MM.1S (cell line): ENCODE data around the gene DSCAML1.

Experiments
- DNase-seq: peaks from one replicate; pipeline ENCODE4 v3.0.0-alpha.2; 2015
- H2AFZ ChIP-seq: fragments of 300-600 bp; sonication (generic); 2 replicates; pipeline ENCODE4 v1.6.0; 2016; ENCODE audit warnings: antibody characterized with exemption, low read length
- H3F3A ChIP-seq: fragments of 300-600 bp; sonication (generic); 2 replicates; pipeline ENCODE4 v1.6.1; 2016; ENCODE audit warnings: mild to moderate bottlenecking, antibody characterized with exemption, low read length, moderate library complexity, mixed read lengths; ENCODE audit not compliant: insufficient read depth
- H3K27ac ChIP-seq: fragments of 300-600 bp; sonication (generic); 2 replicates; pipeline ENCODE4 v1.5.1; 2016; ENCODE audit warnings: mild to moderate bottlenecking, low read length
- H3K27me3 ChIP-seq: fragments of 300-600 bp; sonication (generic); replicated peaks from 2 replicates; pipeline ENCODE4 v1.6.0; 2016; ENCODE audit warnings: low read length; ENCODE audit not compliant: insufficient read depth
- H3K36me3 ChIP-seq: fragments of 300-600 bp; sonication (generic); replicated peaks from 2 replicates; pipeline ENCODE4 v1.6.1; 2016; ENCODE audit warnings: mild to moderate bottlenecking, low read length, mixed read lengths; ENCODE audit not compliant: insufficient read depth
- H3K4me1 ChIP-seq: fragments of 300-600 bp; sonication (generic); 2 replicates; pipeline ENCODE4 v1.6.1; 2016; ENCODE audit warnings: low read length, mixed read lengths
- H3K4me2 ChIP-seq: fragments of 300-600 bp; sonication (generic); 2 replicates; pipeline ENCODE4 v1.6.0; 2016; ENCODE audit warnings: low read depth, low read length
- H3K4me3 ChIP-seq: fragments of 300-600 bp; sonication (generic); 2 replicates; pipeline ENCODE4 v1.5.1; 2016; ENCODE audit warnings: low read length, mixed read lengths
- H3K79me2 ChIP-seq: fragments of 300-600 bp; sonication (generic); 2 replicates; pipeline ENCODE4 v1.6.1; 2016; ENCODE audit warnings: mixed run types, low read length, mixed read lengths
- H3K9ac ChIP-seq: fragments of 300-600 bp; sonication (generic); 2 replicates; pipeline ENCODE4 v1.6.1; 2016; ENCODE audit warnings: low read length, mixed read lengths
- H3K9me2 ChIP-seq: fragments of 300-600 bp; sonication (generic); replicated peaks from 2 replicates; pipeline ENCODE4 v1.6.1; 2016; ENCODE audit warnings: mild to moderate bottlenecking, low read length, mixed read lengths; ENCODE audit not compliant: insufficient read depth
- H3K9me3 ChIP-seq: fragments of 300-600 bp; sonication (generic); replicated peaks from 2 replicates; pipeline ENCODE4 v1.6.1; 2016; ENCODE audit warnings: mild to moderate bottlenecking, low read length, mixed read lengths; ENCODE audit not compliant: insufficient read depth
- H4K20me1 ChIP-seq: fragments of 300-600 bp; sonication (generic); 2 replicates; pipeline ENCODE4 v1.6.1; 2016; ENCODE audit warnings: mild to moderate bottlenecking, low read length, moderate library complexity, mixed read lengths; ENCODE audit not compliant: insufficient read depth
- EZH2 ChIP-seq: fragments of 300-600 bp; sonication (generic); optimal IDR thresholded peaks from 2 replicates; pipeline ENCODE3; 2017; ENCODE audit warnings: low read depth, mild to moderate bottlenecking, antibody characterized with exemption, low read length, mixed read lengths
- EZH2phosphoT487 ChIP-seq: fragments of 300-600 bp; sonication (generic); IDR thresholded peaks from 2 replicates; pipeline ENCODE4 v1.6.1; 2018; ENCODE audit warnings: antibody characterized with exemption, low read length
- TF ChIP-seq, protein P1 (sequence below): fragments of 300-600 bp; sonication (generic); IDR thresholded peaks from 2 replicates; pipeline ENCODE4 v1.5.1; 2016; ENCODE audit warnings: antibody characterized with exemption, low read length, mixed read lengths

The DSCAML1 gene

DNA sequence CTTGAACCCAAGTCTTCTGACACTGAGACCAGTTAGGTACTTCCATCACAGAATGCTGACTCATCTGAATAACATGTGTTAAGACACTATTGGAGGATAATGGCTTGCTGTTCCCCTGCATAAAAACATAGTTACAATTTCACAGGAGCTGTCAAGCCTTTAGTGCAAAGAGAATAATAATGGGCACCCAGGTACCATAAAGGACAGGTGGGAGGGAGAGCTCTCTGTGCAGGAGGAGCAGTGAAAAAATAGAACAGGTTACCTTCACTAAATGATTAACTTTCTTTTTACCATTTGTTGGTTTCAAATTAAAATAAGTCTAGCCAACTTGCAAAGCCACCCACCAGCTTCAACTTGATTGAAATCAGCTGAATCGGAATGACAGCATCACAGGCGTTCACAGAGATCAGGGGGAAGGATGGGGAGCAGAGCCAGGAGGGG, 173.2 kb downstream of the DSCAML1 start:
- TF ChIP-seq EZH2 (no peak), EZH2phosphoT487 (no peak)
- TF ChIP-seq, protein P1, sequence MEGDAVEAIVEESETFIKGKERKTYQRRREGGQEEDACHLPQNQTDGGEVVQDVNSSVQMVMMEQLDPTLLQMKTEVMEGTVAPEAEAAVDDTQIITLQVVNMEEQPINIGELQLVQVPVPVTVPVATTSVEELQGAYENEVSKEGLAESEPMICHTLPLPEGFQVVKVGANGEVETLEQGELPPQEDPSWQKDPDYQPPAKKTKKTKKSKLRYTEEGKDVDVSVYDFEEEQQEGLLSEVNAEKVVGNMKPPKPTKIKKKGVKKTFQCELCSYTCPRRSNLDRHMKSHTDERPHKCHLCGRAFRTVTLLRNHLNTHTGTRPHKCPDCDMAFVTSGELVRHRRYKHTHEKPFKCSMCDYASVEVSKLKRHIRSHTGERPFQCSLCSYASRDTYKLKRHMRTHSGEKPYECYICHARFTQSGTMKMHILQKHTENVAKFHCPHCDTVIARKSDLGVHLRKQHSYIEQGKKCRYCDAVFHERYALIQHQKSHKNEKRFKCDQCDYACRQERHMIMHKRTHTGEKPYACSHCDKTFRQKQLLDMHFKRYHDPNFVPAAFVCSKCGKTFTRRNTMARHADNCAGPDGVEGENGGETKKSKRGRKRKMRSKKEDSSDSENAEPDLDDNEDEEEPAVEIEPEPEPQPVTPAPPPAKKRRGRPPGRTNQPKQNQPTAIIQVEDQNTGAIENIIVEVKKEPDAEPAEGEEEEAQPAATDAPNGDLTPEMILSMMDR: no peak
- Histone ChIP-seq H3K4me1 (no peaks in the 10 kb centered on the region), H3K9ac (no peak overlapping the region), H4K20me1 (no peaks in the 10 kb centered on the region), H3K27me3 (peaks cover 47% of the 10 kb centered on the region), H3K4me3 (no peak overlapping the region), H3K4me2 (no peak overlapping the region), H3K79me2 (no peaks in the 10 kb centered on the region), H3K27ac (no peak overlapping the region), H3K36me3 (no peaks in the 10 kb centered on the region), H3F3A (no peaks in the 10 kb centered on the region), H3K9me2 (no peaks in the 10 kb centered on the region), H3K9me3 (no peaks in the 10 kb centered on the region), H2AFZ (no peak overlapping the region)
- no peak for DNase-seq

DNA sequence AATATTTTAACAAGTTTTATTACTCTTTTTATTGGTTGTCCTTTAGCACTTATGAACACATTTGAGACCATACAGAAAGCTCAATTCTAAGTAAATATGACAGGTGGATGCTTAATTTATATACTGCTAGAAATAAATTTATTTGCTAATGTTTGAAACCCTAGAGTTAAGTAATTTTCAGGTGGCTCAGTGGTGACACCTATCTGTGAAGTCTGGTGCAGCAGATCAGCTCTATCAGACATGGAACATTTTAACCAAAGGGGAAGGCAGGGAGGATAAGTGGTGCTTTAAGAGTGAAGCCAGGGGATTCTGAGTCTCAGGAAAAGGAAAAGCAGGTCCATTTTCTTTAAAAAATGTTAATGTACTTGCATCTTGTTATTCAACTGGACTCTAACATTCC, 175.8 kb downstream of the DSCAML1 start:
- no peak for TF ChIP-seq EZH2
- TF ChIP-seq, protein P1: peak; percentile 65
- peaks cover 20% of the 10 kb centered on the region for H3K27me3 ChIP-seq
- no peak overlapping the region for H3K27ac ChIP-seq
- no peak overlapping the region for H3K9ac ChIP-seq
- no peaks in the 10 kb centered on the region for H3K9me3 ChIP-seq
- H3K4me3 ChIP-seq: no peak overlapping the region
- H3K9me2 ChIP-seq: no peaks in the 10 kb centered on the region
- no peaks in the 10 kb centered on the region for H3F3A ChIP-seq
- no peaks in the 10 kb centered on the region for H4K20me1 ChIP-seq
- H2AFZ ChIP-seq: no peak overlapping the region
- no peaks in the 10 kb centered on the region for H3K4me1 ChIP-seq
- H3K79me2 ChIP-seq: no peaks in the 10 kb centered on the region
- no peak for DNase-seq
- no peak overlapping the region for H3K4me2 ChIP-seq
- no peaks in the 10 kb centered on the region for H3K36me3 ChIP-seq

DNA sequence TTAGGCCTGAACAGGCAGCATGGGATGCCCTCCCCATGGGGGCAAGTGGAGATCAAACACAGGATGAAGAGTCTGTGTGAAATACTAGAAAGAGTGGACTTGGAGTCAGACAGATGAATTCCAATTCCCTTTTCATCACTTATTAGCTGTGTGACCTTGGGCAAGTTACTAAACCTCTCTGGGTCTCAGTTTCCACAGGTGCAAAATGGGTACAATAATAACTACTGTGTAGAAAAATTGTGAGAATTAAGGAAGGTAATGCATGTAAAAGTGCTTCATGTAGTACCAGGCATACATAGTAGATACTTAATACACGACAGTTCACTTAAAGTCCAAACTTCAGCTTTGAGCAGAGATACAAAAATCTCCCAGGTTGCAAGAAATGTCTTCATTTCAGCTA, 176.4 kb downstream of the DSCAML1 start:
- Histone ChIP-seq H3K4me3 (no peak overlapping the region), H3F3A (no peaks in the 10 kb centered on the region), H3K27ac (no peak overlapping the region), H3K4me1 (no peaks in the 10 kb centered on the region), H2AFZ (no peak overlapping the region), H3K9me2 (no peaks in the 10 kb centered on the region), H4K20me1 (no peaks in the 10 kb centered on the region), H3K9me3 (no peaks in the 10 kb centered on the region), H3K36me3 (no peaks in the 10 kb centered on the region), H3K27me3 (peaks cover 15% of the 10 kb centered on the region), H3K4me2 (no peak overlapping the region), H3K9ac (no peak overlapping the region), H3K79me2 (no peaks in the 10 kb centered on the region)
- no peak for TF ChIP-seq EZH2phosphoT487
- TF ChIP-seq, protein P1: no peak
- no peak for TF ChIP-seq EZH2
- no peak for DNase-seq

DNA sequence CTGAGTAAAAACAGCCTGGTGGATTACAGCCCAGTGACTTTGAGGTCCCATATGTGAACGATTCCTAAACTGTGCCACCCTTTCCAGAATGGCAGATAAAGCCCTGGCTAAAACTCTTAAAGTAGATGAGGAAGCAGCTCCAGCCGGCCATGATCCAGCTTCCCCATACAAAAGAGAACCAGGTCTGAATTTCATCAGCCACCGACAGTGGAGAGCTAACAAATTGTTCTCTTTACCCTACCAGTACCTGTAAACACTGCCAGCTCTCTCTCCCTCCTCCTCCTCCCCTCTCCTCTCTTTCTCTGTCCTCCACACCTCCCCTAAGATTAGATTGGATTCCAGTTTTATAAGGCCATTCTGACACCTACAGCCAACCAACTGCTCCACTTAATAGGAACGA, 176.9 kb downstream of the DSCAML1 start:
- H3K4me2 ChIP-seq: no peak overlapping the region
- H3F3A ChIP-seq: no peaks in the 10 kb centered on the region
- H4K20me1 ChIP-seq: no peaks in the 10 kb centered on the region
- H3K79me2 ChIP-seq: no peaks in the 10 kb centered on the region
- no peak for DNase-seq
- TF ChIP-seq EZH2 (no peak), EZH2phosphoT487 (no peak)
- TF ChIP-seq, protein P1: no peak
- H2AFZ ChIP-seq: no peak overlapping the region
- H3K9me2 ChIP-seq: no peaks in the 10 kb centered on the region
- H3K9ac ChIP-seq: no peak overlapping the region
- H3K27ac ChIP-seq: no peak overlapping the region
- no peak overlapping the region for H3K4me3 ChIP-seq
- H3K4me1 ChIP-seq: no peaks in the 10 kb centered on the region
- H3K36me3 ChIP-seq: no peaks in the 10 kb centered on the region
- peaks cover 14% of the 10 kb centered on the region for H3K27me3 ChIP-seq
- H3K9me3 ChIP-seq: no peaks in the 10 kb centered on the region
